ENCODE results near the gene POLR1A.

- TF ChIP-seq HMGXB4 (CRISPR knock-in tag; IDR thresholded peaks at IDR 0.05; ENCODE audit: borderline replicate concordance in 1 of 2, low read depth in 1 of 2): no peak
- TF ChIP-seq CTCF (CRISPR knock-in tag; IDR thresholded peaks at IDR 0.05): no peak
- TF ChIP-seq TAF15 (IDR thresholded peaks at IDR 0.05; ENCODE audit: low read depth, low read length, poor library complexity, severe bottlenecking): no peak
- no peak for TF ChIP-seq TFDP2 (CRISPR knock-in tag; IDR thresholded peaks at IDR 0.05)
- TF ChIP-seq HMG20B (CRISPR knock-in tag; conservative IDR thresholded peaks at IDR 0.05): no peak
Measured at GRCh38 chr2:86015006-86015405, 90.7 kb downstream of the POLR1A start.
